Breast epithelium (tissue), 4 donors: ENCODE measurements around the gene PYROXD2. TPM values are rescaled to one million over a fixed set of nuclear protein-coding genes. Genes with fewer than 3 reads are reported as not detected.

Source experiments
- DNase-seq, 2 donors: peaks; one replicate each; pipeline ENCODE4 v3.0.0-alpha.2; 2019; ENCODE audit warnings: low spot score in 2 of 2
- H3K27ac ChIP-seq, 2 donors: fragments of 200-600 bp; sonication (generic) in 1 of 2; one replicate each; pipeline ENCODE4 v1.5.1; 2016 to 2019; ENCODE audit warnings: mild to moderate bottlenecking in 1 of 2
- H3K27me3 ChIP-seq, 2 donors: fragments of 200-600 bp; sonication (generic) in 1 of 2; one replicate each; pipeline versions ENCODE4 v1.5.1 to v1.6.0; 2017 to 2019; ENCODE audit warnings: control low read depth in 1 of 2, mild to moderate bottlenecking in 1 of 2
- H3K36me3 ChIP-seq: fragments of 200-600 bp; one replicate; pipeline ENCODE4 v1.5.1; 2019
- H3K4me1 ChIP-seq, 2 donors: fragments of 200-600 bp; sonication (generic); one replicate each; pipeline ENCODE4 v1.5.1; 2016 to 2019; ENCODE audit warnings: control low read depth in 1 of 2
- H3K4me3 ChIP-seq, 3 donors: fragments of 200-600 bp; sonication (generic); 1 replicate in 2 of 3; 2 replicates in 1 of 3; pipeline ENCODE4 v1.5.1; 2016 to 2019; ENCODE audit warnings: mild to moderate bottlenecking in 3 of 3, moderate library complexity in 2 of 3
- H3K9me3 ChIP-seq, 2 donors: fragments of 200-600 bp; sonication (generic) in 1 of 2; one replicate each; pipeline ENCODE4 v1.5.1; 2016 to 2019; ENCODE audit warnings: control low read depth in 1 of 2
- CTCF ChIP-seq, 3 donors: fragments of 450-650 bp; IDR thresholded peaks; one replicate each; pipeline ENCODE4 v1.5.1; 2016 to 2017; ENCODE audit warnings: antibody characterized with exemption in 3 of 3, mild to moderate bottlenecking in 3 of 3, moderate library complexity in 3 of 3
- POLR2A ChIP-seq: fragments of 450-650 bp; IDR thresholded peaks from one replicate; pipeline ENCODE4 v1.6.1; 2016; ENCODE audit warnings: antibody characterized with exemption, mild to moderate bottlenecking, moderate library complexity
- POLR2AphosphoS5 ChIP-seq, 3 donors: sonication (generic); formaldehyde crosslinking; IDR thresholded peaks; one replicate each; pipeline ENCODE4 v1.6.1; 2017; ENCODE audit warnings: antibody characterized with exemption in 3 of 3
- intact Hi-C: fragments of 100-400 bp; cut with DNase I; formaldehyde crosslinking; loops from one replicate; pipeline ENCODE4 v1.15.1; 2023; ENCODE audit warnings: low total_unique reads
- total RNA-seq, 3 donors: library from RNA; depleted of rRNA; stranded (reverse); fragments of >200 nt; gene quantifications; one replicate each; pipeline ENCODE4 v1.1.0, GENCODE V29; 2016

The PYROXD2 gene
- total RNA-seq, 3 donors from 2014 or later, result 13.2 to 20.0 (median 17.4) TPM

- DNase-seq, result no peak
- intact Hi-C loops, result no loop called here
- H3K36me3 ChIP-seq, result no peaks in the 10 kb centered on the region
Measured at GRCh38 chr10:98423691-98424120, 8.7 kb upstream of the PYROXD2 start.

GRCh38 chr10:98422182-98422581 is 7.2 kb upstream of the PYROXD2 start:
- intact Hi-C loops, result no loop called here
- Histone ChIP-seq H3K4me3 (no peak overlapping the region), H3K27me3 (no peaks in the 10 kb centered on the region), H3K36me3 (no peaks in the 10 kb centered on the region), H3K9me3 (no peaks in the 10 kb centered on the region), H3K27ac (no peak overlapping the region), H3K4me1 (no peaks in the 10 kb centered on the region)
- no peak for DNase-seq
- no peak for TF ChIP-seq POLR2A

More at GRCh38 chr10:98423691-98424120, 8.7 kb upstream of the PYROXD2 start:
- Histone ChIP-seq H3K4me3 (no peak overlapping the region), H3K4me1 (no peaks in the 10 kb centered on the region), H3K9me3 (no peaks in the 10 kb centered on the region), H3K27ac (no peak overlapping the region), H3K27me3 (no peaks in the 10 kb centered on the region)
- TF ChIP-seq POLR2A, result no peak
- no peak for TF ChIP-seq CTCF (IDR thresholded peaks at IDR 0.05)
- TF ChIP-seq POLR2AphosphoS5 (IDR thresholded peaks at IDR 0.05), result no peak

GRCh38 chr10:98420786-98421185 is 5.8 kb upstream of the PYROXD2 start:
- peaks cover 0 to under 1% of the 10 kb centered on the region in 2 donors for H3K4me1 ChIP-seq
- no peaks in the 10 kb centered on the region for H3K36me3 ChIP-seq
- TF ChIP-seq POLR2A (no peak), POLR2AphosphoS5 (IDR thresholded peaks at IDR 0.05) (no peak), CTCF (IDR thresholded peaks at IDR 0.05) (no peak)
- no peak overlapping the region for H3K27ac ChIP-seq
- H3K9me3 ChIP-seq, result no peaks in the 10 kb centered on the region
- DNase-seq, result no peak
- H3K27me3 ChIP-seq, result no peaks in the 10 kb centered on the region
- intact Hi-C loops, result no loop called here
- no peak overlapping the region for H3K4me3 ChIP-seq

- no peak overlapping the region for H3K4me3 ChIP-seq
- TF ChIP-seq CTCF (IDR thresholded peaks at IDR 0.05) (no peak), POLR2A (no peak), POLR2AphosphoS5 (IDR thresholded peaks at IDR 0.05) (no peak)
- H3K4me1 ChIP-seq, result peaks cover 5 to 9% of the 10 kb centered on the region in 2 donors
- no peaks in the 10 kb centered on the region for H3K9me3 ChIP-seq
- no peaks in the 10 kb centered on the region for H3K36me3 ChIP-seq
- H3K27me3 ChIP-seq, result no peaks in the 10 kb centered on the region
- no peak for DNase-seq
- H3K27ac ChIP-seq, result no peak overlapping the region
- intact Hi-C loops, result no loop called here
Measured at GRCh38 chr10:98419469-98420261, 4.7 kb upstream of the PYROXD2 start.

GRCh38 chr10:98418665-98419468 is 3.9 kb upstream of the PYROXD2 start:
- H3K27ac ChIP-seq, result no peak overlapping the region
- H3K36me3 ChIP-seq, result no peaks in the 10 kb centered on the region
- peaks cover 5 to 15% of the 10 kb centered on the region in 2 donors for H3K4me1 ChIP-seq
- no peak for DNase-seq
- no peaks in the 10 kb centered on the region for H3K9me3 ChIP-seq
- TF ChIP-seq POLR2AphosphoS5 (IDR thresholded peaks at IDR 0.05) (no peak), CTCF (IDR thresholded peaks at IDR 0.05) (no peak), POLR2A (no peak)
- no peaks in the 10 kb centered on the region for H3K27me3 ChIP-seq
- no peak overlapping the region for H3K4me3 ChIP-seq
- intact Hi-C loops, result no loop called here
